B cell (primary cell): ENCODE data around the gene TES. TPM values are rescaled to one million over a fixed set of nuclear protein-coding genes. Genes with fewer than 3 reads are reported as not detected.

ENCODE experiments used
- ATAC-seq: fragments of 200-7000 bp; cut with Tn5 transposase; one replicate; pipeline ENCODE4 v1.10.0; 2021; ENCODE audit warnings: low read depth, mild to moderate bottlenecking, moderate number of reproducible peaks, moderate library complexity
- CTCF ChIA-PET: fragments of 350-600 bp; sonication (Branson Sonifier 250); formaldehyde crosslinking; loops from one replicate; lab custom pipeline; 2021; ENCODE audit warnings: antibody characterized with exemption, inconsistent platforms; lab: Charles Lee
- POLR2A ChIA-PET: fragments of 350-600 bp; sonication (Branson Sonifier 250); formaldehyde crosslinking; loops from one replicate; lab custom pipeline; 2021; ENCODE audit warnings: antibody characterized with exemption; lab: Charles Lee
- DNase-seq: peaks from one replicate; pipeline ENCODE4 v3.0.0; 2013
- H2AFZ ChIP-seq: 2 replicates; pipeline ENCODE4 v1.6.1; 2012; ENCODE audit warnings: mild to moderate bottlenecking, low read depth, low read length; ENCODE audit not compliant: insufficient read depth, poor library complexity, severe bottlenecking
- H3K27ac ChIP-seq, 2 donors: 1 replicate in 1 of 2; 2 replicates in 1 of 2; pipeline ENCODE4 v1.5.1; 2012 to 2013; ENCODE audit warnings: low read length in 2 of 2, mild to moderate bottlenecking in 2 of 2, moderate library complexity in 1 of 2
- H3K27me3 ChIP-seq, 4 experiments: fragments of 200-600 bp in 1 of 4; sonication (generic) in 1 of 4; replicated peaks in 1 of 4; 1 replicate in 2 of 4; 2 replicates in 2 of 4; pipeline versions ENCODE4 v1.6.1 to v1.7.0; 2013 to 2016; ENCODE audit warnings: low read length in 3 of 4, mild to moderate bottlenecking in 2 of 4, mixed read lengths in 1 of 4, moderate library complexity in 1 of 4; ENCODE audit not compliant: insufficient read depth in 4 of 4, control insufficient read depth in 3 of 4; ENCODE audit errors: control extremely low read depth in 1 of 4
- H3K36me3 ChIP-seq, 2 experiments: replicated peaks in 1 of 2; 1 replicate in 1 of 2; 2 replicates in 1 of 2; pipeline versions ENCODE4 v1.6.1 to v1.7.1; 2013; ENCODE audit warnings: low read length in 1 of 2; ENCODE audit not compliant: insufficient read depth in 2 of 2, control insufficient read depth in 1 of 2; ENCODE audit errors: control extremely low read depth in 1 of 2, extremely low read depth in 1 of 2
- H3K4me1 ChIP-seq, 2 donors: fragments of 200-600 bp in 1 of 2; sonication (generic) in 1 of 2; 1 replicate in 1 of 2; 2 replicates in 1 of 2; pipeline versions ENCODE4 v1.5.1 to v1.6.1; 2013 to 2017; ENCODE audit warnings: low read length in 2 of 2; ENCODE audit not compliant: control insufficient read depth in 2 of 2, insufficient read depth in 2 of 2
- H3K4me2 ChIP-seq: replicated peaks from 2 replicates; pipeline ENCODE3; 2012; ENCODE audit warnings: mild to moderate bottlenecking, low read depth, low read length; ENCODE audit not compliant: poor library complexity, severe bottlenecking
- H3K4me3 ChIP-seq, 5 experiments: fragments of 200-600 bp in 1 of 5; sonication (generic) in 1 of 5; 1 replicate in 3 of 5; 2 replicates in 2 of 5; pipeline versions ENCODE4 v1.5.1 to v1.7.0; 2011 to 2016; ENCODE audit warnings: low read length in 4 of 5, mild to moderate bottlenecking in 4 of 5, low read depth in 2 of 5, control low read depth in 1 of 5, moderate library complexity in 1 of 5; ENCODE audit not compliant: insufficient read depth in 1 of 5; ENCODE audit errors: control extremely low read depth in 1 of 5, extremely low read depth in 1 of 5
- H3K79me2 ChIP-seq: fragments of 200-600 bp; sonication (generic); one replicate; pipeline ENCODE4 v1.6.0; 2016; ENCODE audit warnings: low read length; ENCODE audit not compliant: control insufficient read depth, insufficient read depth
- H3K9ac ChIP-seq: fragments of 200-600 bp; sonication (generic); 2 replicates; pipeline ENCODE4 v1.6.1; 2017; ENCODE audit warnings: mild to moderate bottlenecking, low read length, moderate library complexity
- H3K9me3 ChIP-seq, 3 donors: one replicate each; pipeline versions ENCODE4 v1.6.1 to v1.7.1; 2013; ENCODE audit warnings: low read length in 2 of 3; ENCODE audit not compliant: control insufficient read depth in 2 of 3, insufficient read depth in 1 of 3; ENCODE audit errors: control extremely low read depth in 1 of 3
- H4K20me1 ChIP-seq: 2 replicates; pipeline ENCODE4 v1.6.0; 2012; ENCODE audit warnings: mild to moderate bottlenecking, low read length; ENCODE audit not compliant: insufficient read depth, control insufficient read depth, poor library complexity, severe bottlenecking
- H3K27ac Mint-ChIP-seq: one replicate; pipeline ENCODE4 v1.8.0; 2021; ENCODE audit warnings: mixed read lengths
- H3K27me3 Mint-ChIP-seq: one replicate; pipeline ENCODE4 v1.8.0; 2021; ENCODE audit warnings: mixed read lengths
- H3K4me1 Mint-ChIP-seq: one replicate; pipeline ENCODE4 v1.8.0; 2021; ENCODE audit warnings: mixed read lengths
- H3K4me3 Mint-ChIP-seq: one replicate; pipeline ENCODE4 v1.8.0; 2021; ENCODE audit warnings: mixed read lengths
- H3K9me3 Mint-ChIP-seq: one replicate; pipeline ENCODE4 v1.8.0; 2022; ENCODE audit warnings: mixed read lengths; ENCODE audit not compliant: insufficient read depth
- CTCF ChIP-seq: fragments of 200-600 bp; IDR thresholded peaks from one replicate; pipeline ENCODE4 v1.8.0; 2022; ENCODE audit warnings: antibody characterized with exemption, mild to moderate bottlenecking
- EZH2 ChIP-seq: IDR thresholded peaks from 2 replicates; pipeline ENCODE4 v1.6.1; 2012; ENCODE audit warnings: borderline replicate concordance, low read depth, mild to moderate bottlenecking, moderate library complexity, low read length; ENCODE audit not compliant: insufficient read depth, poor library complexity, severe bottlenecking
- WGBS: methylation state at CpG from one replicate; pipeline ENCODE4 v1.1.5; 2013; ENCODE audit warnings: missing lambda C conversion rate; ENCODE audit not compliant: insufficient coverage; 5-methylcytosine and 5-hydroxymethylcytosine counted together
- intact Hi-C: fragments of 100-400 bp; cut with micrococcal nuclease; formaldehyde crosslinking; loops from one replicate; pipeline ENCODE4 v1.10.0; 2022
- polyA plus RNA-seq: library from polyadenylated mRNA; depleted of rRNA; stranded (reverse); fragments of >200 nt; gene quantifications from 2 replicates; pipeline ENCODE4 v1.2.3, GENCODE V29; 2012
- total RNA-seq, 2 donors: library from RNA; stranded (reverse); fragments of 120-200 nt in 1 of 2; gene quantifications; 1 replicate in 1 of 2; 2 replicates in 1 of 2; pipeline versions ENCODE4 v1.2.3 to v1.2.4, GENCODE V29; 2013 to 2022

Gene TES
- total and polyA plus RNA-seq, 2 donors (not counting 1 experiment from before 2014, with no cell fraction given) = 55.3 to 62.5 TPM

- H3K9me3 ChIP-seq = no peaks in the 10 kb centered on the region
- H4K20me1 ChIP-seq = no peaks in the 10 kb centered on the region
- no peak overlapping the region for H3K4me3 Mint-ChIP-seq
- H3K4me1 Mint-ChIP-seq = no peaks in the 10 kb centered on the region
- H3K9me3 Mint-ChIP-seq = no peaks in the 10 kb centered on the region
- CTCF ChIA-PET = no interaction called here
- H3K4me3 ChIP-seq = no peak overlapping the region
- no peak overlapping the region for H3K9ac ChIP-seq
- peaks cover 10% of the 10 kb centered on the region for H3K27me3 Mint-ChIP-seq
- H3K27ac ChIP-seq = no peak overlapping the region
- H3K4me1 ChIP-seq = no peaks in the 10 kb centered on the region
- H2AFZ ChIP-seq = no peak overlapping the region
- H3K79me2 ChIP-seq = no peaks in the 10 kb centered on the region
- no peak overlapping the region for H3K4me2 ChIP-seq
- intact Hi-C loops = no loop called here
- no peak for DNase-seq
- no peaks in the 10 kb centered on the region for H3K36me3 ChIP-seq
- H3K27me3 ChIP-seq = no peaks in the 10 kb centered on the region
- WGBS = 100% methylated on average over 1 of the region's 3 CpGs
- ATAC-seq = no peak
- POLR2A ChIA-PET = no interaction called here
- no peak for TF ChIP-seq CTCF
- TF ChIP-seq EZH2 = no peak
- no peak overlapping the region for H3K27ac Mint-ChIP-seq
These were observed 73.4 kb downstream of the TES start for GRCh38 chr7:116283595-116284204.

- H3K4me3 Mint-ChIP-seq = no peak overlapping the region
- WGBS = no CpG with 5 or more reads among the region's 3 CpGs
- Histone ChIP-seq H3K79me2 (no peaks in the 10 kb centered on the region), H4K20me1 (no peaks in the 10 kb centered on the region), H3K9me3 (no peaks in the 10 kb centered on the region), H3K27me3 (no peaks in the 10 kb centered on the region), H3K4me2 (no peak overlapping the region), H3K4me1 (no peaks in the 10 kb centered on the region), H3K4me3 (no peak overlapping the region), H3K27ac (no peak overlapping the region), H3K9ac (no peak overlapping the region), H3K36me3 (no peaks in the 10 kb centered on the region), H2AFZ (no peak overlapping the region)
- no peak overlapping the region for H3K27ac Mint-ChIP-seq
- ATAC-seq = no peak
- no peaks in the 10 kb centered on the region for H3K9me3 Mint-ChIP-seq
- DNase-seq = no peak
- TF ChIP-seq EZH2 (no peak), CTCF (no peak)
- CTCF ChIA-PET = no interaction called here
- peaks cover 10% of the 10 kb centered on the region for H3K27me3 Mint-ChIP-seq
- H3K4me1 Mint-ChIP-seq = no peaks in the 10 kb centered on the region
- POLR2A ChIA-PET = no interaction called here
- intact Hi-C loops = no loop called here
These were observed 74.1 kb downstream of the TES start for GRCh38 chr7:116284390-116284789.
